ENCODE measurements around the gene ACADVL. TPM values are rescaled to one million over a fixed set of nuclear protein-coding genes. Genes with fewer than 3 reads are reported as not detected.
"Not testable (repeated sequence)": the region's sequence is repeated elsewhere in the genome, so short reads cannot be mapped to it uniquely, and the experiment has no call there.

The ACADVL gene
- total RNA-seq, 3 donors from 2014 or later, result 161 to 222 (median 174) TPM

DNA sequence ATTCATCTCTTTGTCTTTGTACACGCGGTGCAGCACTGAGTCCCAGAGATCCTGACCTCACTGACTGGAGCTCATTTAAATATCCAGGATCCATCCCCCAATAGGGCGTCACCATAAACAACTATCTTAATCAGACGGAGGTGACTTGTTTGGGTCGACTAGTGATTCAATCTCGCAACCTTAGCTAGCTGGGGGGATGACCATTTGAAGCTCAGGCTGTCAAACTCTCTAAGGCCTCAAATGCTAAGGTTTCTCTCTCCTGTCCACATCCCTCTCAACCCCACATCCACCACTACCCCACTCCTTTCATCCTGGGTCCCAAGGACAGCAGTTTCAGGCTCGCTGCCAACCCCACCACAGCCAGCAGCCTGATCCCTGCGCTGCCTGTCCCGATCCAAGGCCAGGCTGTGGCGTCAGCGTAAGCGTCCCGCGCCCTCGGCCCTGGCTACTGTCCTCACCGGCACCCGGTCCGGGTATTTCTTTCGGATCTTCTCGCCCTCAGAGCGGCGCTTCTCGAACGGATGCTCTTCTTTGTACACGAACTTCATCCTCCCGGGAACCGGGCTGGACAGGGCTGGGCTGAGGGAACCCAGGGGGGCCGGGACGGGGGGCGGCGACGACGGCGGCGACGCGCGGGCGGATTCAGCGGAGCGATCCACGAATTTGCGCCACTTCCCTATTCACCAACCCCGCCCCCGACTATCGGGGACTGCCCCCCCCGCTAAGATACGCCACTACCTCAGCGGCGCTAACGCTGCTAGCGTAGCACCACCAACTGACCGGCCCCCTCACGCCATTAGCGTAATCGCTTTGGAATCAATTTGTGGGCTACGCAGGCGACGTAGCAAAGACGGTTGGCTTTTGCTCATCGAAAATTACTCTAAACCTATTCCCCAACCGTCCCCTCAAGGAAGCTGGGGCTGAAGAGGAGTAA is 22.3 kb downstream of the ACADVL start, which contains the start of gene GABARAP:
GABARAP (minus strand) TSS at position 667 of the 934 bp plus-strand sequence; CDS start at position 548, 119 bp downstream.
- Mint-ChIP-seq H3K27me3 (ENCODE audit: low read depth) (no peaks in the 10 kb centered on the region), H3K4me1 (ENCODE audit: low read depth) (peaks cover 40% of the 10 kb centered on the region)

DNA sequence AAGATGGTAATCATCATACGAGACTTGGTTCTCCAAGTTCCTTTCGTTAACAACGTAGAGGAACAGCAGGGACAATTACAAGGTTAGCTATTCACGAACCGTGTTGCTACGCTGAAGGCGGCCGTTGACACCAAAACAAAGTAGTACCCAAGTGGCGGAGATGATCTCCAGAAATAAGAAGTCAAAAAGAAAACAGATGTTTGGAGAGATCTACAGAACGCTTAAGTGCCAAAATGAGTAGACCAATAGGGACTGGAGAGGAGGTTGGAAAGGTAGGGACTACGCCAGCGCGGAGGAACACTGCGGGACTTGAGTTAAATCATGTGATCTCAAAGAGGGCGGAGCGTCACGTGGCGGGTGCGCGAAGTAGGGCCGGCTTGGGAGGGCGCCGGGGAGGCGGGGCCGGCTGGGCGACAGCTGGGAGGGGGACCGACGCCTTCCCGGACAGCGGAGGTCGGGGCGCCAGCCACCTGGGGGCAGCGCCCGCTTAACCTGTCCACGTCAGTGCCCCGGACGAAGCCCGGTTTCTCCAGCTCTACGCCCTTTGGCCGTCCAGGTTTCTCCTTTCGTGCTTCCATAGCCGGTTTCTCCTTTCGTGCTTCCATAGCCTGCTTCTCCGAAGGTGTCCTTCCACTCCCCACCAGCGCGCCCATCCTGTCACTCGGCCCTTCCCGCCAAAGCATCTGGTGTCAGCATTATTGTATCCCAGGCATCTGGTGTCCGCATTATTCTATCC is 23.1 kb downstream of the ACADVL start:
- H3K9me3 Mint-ChIP-seq, result no peaks in the 10 kb centered on the region

More for the DNA sequence above, 22.3 kb downstream of the ACADVL start, which contains the start of gene GABARAP:
- peak; percentile 93 for DNase-seq
- Mint-ChIP-seq H3K9me3 (no peaks in the 10 kb centered on the region), H3K4me3 (peak within 1 kb of the TSS; percentile 98), H3K36me3 (ENCODE audit: insufficient read depth) (peaks cover 24% of the 10 kb centered on the region)
- ATAC-seq, result peak; percentile 31 to 37

DNA sequence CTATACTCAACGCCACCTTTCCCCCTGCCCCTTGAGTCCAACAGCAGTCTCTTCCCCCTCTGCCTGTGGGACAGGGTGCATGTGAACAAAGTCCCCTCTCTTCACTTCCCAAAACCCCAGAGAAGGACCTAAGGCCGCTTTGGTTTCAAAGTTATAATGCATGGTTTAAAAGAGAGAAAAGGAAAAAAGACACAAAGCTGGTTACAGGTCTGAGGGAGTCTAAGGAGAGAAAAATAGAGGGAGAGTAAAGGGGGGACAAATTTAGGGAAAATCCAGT is 23.7 kb downstream of the ACADVL start:
- H3K9me3 Mint-ChIP-seq, result no peaks in the 10 kb centered on the region
- H3K36me3 Mint-ChIP-seq (ENCODE audit: insufficient read depth), result peaks cover 23% of the 10 kb centered on the region
- H3K4me1 Mint-ChIP-seq (ENCODE audit: low read depth), result peaks cover 38% of the 10 kb centered on the region
- ATAC-seq (no peak), DNase-seq (no peak)
- peak overlapping the region; percentile 98 for H3K4me3 Mint-ChIP-seq
- no peaks in the 10 kb centered on the region for H3K27me3 Mint-ChIP-seq (ENCODE audit: low read depth)

More for the DNA sequence above, 23.1 kb downstream of the ACADVL start:
- Mint-ChIP-seq H3K4me1 (ENCODE audit: low read depth) (peaks cover 38% of the 10 kb centered on the region), H3K4me3 (peak overlapping the region; percentile 98), H3K27me3 (ENCODE audit: low read depth) (no peaks in the 10 kb centered on the region), H3K36me3 (ENCODE audit: insufficient read depth) (peaks cover 23% of the 10 kb centered on the region)
- ATAC-seq (peak; percentile 36 to 38), DNase-seq (peak; percentile 90)

DNA sequence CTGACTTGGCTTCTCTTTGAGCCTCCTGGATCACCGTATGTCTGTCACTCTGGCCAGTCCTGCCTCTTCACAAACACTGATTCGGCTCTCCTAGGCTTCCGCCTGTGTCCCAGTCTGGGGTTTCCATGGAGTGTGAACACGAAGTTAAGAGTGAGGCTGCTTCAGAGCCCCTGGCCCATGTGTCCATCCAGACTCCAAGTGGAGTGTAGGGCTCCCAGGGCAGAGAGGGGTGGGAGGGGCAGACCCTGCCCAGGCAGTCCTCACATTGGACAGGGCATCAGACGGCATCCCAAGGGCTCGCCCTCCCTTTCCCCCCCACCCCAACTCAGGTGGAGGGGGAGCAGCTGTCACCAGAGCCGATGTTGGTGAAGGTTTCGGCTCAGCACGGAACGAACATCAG is 24.1 kb downstream of the ACADVL start:
- not testable (repeated sequence) for H3K27me3 Mint-ChIP-seq (ENCODE audit: low read depth); ATAC-seq; DNase-seq; H3K4me3 Mint-ChIP-seq; H3K9me3 Mint-ChIP-seq
- H3K36me3 Mint-ChIP-seq (ENCODE audit: insufficient read depth), result peaks cover 23% of the 10 kb centered on the region
- H3K4me1 Mint-ChIP-seq (ENCODE audit: low read depth), result peaks cover 42% of the 10 kb centered on the region

DNA sequence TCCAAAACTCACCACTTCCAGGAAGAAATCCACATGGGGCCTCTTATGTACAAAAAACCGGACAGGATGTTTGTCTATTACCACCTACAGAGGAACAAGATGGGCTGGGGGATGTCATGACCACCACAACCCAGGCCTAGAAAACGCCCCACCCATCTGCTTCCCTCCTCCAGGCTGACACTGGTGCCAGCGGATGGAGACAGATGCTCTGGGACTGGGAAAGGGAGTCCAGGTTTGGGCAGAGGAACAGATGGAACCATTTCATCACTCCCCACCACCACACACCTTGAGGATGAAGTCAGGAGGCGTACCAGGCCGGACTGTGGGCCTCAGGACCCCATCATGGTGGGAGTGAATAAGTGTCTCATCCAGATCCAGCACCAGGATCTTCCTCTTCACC is 27.0 kb downstream of the ACADVL start:
- ATAC-seq, result no peak
- H3K4me1 Mint-ChIP-seq (ENCODE audit: low read depth), result peaks cover 37% of the 10 kb centered on the region

DNA sequence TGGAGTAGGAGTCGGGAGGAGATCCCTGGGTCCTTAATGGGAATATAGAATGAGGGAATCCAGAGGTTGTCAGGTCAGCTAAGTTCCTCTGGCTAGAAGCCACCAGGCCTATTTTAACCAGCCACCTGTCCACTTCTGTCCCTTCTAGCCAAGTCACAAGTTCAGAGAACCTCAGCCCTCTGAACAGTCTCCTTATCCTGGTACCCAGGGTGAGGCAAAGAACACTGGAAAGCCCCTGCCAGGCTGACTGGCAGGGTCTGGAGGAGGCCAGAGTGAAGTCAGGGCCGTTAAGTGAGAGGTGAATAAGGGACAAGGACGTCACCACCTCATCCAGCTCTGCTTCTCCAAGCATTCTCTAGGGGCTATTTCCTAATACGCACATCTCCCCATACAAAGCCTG is 29.1 kb downstream of the ACADVL start:
- H3K27me3 Mint-ChIP-seq (ENCODE audit: low read depth), result no peaks in the 10 kb centered on the region
- peaks cover 21% of the 10 kb centered on the region for H3K36me3 Mint-ChIP-seq (ENCODE audit: insufficient read depth)
- DNase-seq (no peak), ATAC-seq (no peak)
- H3K4me3 Mint-ChIP-seq, result peak overlapping the region; percentile 97
- H3K9me3 Mint-ChIP-seq, result no peaks in the 10 kb centered on the region
- H3K4me1 Mint-ChIP-seq (ENCODE audit: low read depth), result peaks cover 34% of the 10 kb centered on the region

More for the DNA sequence above, 27.0 kb downstream of the ACADVL start:
- H3K9me3 Mint-ChIP-seq, result no peaks in the 10 kb centered on the region
- H3K27me3 Mint-ChIP-seq (ENCODE audit: low read depth), result no peaks in the 10 kb centered on the region
- DNase-seq, result no peak
- H3K36me3 Mint-ChIP-seq (ENCODE audit: insufficient read depth), result peaks cover 18% of the 10 kb centered on the region
- no peak overlapping the region for H3K4me3 Mint-ChIP-seq

DNA sequence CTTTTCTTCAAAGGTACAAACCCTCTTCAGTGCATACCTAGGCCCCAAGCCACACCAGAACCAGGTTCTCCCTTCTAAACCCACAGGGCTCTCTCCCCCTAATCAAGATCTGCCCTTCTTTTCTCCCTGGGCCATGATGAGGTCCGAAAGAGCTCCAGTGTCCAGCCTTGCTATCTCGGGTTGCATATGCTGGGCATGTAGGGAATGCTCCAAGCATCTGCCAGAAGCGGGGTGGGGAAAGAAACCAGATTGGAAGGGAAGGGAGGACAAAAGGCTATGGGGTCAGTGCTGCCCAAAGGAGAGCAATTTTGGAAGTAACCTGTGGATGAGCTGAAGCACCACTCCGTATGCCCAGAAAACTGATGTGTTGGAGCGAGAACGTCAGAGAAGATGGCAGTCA is 29.5 kb downstream of the ACADVL start:
- Mint-ChIP-seq H3K4me1 (ENCODE audit: low read depth) (peaks cover 36% of the 10 kb centered on the region), H3K4me3 (peak overlapping the region; percentile 97), H3K36me3 (ENCODE audit: insufficient read depth) (peaks cover 21% of the 10 kb centered on the region), H3K27me3 (ENCODE audit: low read depth) (no peaks in the 10 kb centered on the region), H3K9me3 (no peaks in the 10 kb centered on the region)
- DNase-seq (no peak), ATAC-seq (no peak)

DNA sequence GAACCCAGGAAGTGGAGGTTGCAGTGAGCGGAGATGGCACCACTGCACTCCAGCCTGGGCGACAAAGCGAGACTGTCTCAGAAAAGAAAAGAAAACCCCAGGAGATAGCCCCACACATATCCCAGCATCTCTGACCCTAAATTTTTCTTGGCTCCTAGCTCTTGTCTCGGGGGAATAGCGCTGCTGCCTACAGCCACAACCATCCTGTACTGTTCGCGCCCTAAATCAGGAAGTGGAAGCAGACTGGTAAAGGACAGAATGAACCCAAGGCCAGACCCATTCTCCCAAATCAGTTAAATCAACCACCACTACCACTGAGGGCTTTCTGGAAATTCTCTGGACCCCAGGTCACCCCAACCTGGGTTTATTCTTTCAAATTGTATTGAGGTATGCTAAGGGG is 30.1 kb downstream of the ACADVL start:
- peak overlapping the region; percentile 97 for H3K4me3 Mint-ChIP-seq
- peaks cover 38% of the 10 kb centered on the region for H3K4me1 Mint-ChIP-seq (ENCODE audit: low read depth)
- DNase-seq, result no peak
- no peaks in the 10 kb centered on the region for H3K27me3 Mint-ChIP-seq (ENCODE audit: low read depth)
- no peak for ATAC-seq
- H3K36me3 Mint-ChIP-seq (ENCODE audit: insufficient read depth), result peaks cover 21% of the 10 kb centered on the region
- H3K9me3 Mint-ChIP-seq, result no peaks in the 10 kb centered on the region

DNA sequence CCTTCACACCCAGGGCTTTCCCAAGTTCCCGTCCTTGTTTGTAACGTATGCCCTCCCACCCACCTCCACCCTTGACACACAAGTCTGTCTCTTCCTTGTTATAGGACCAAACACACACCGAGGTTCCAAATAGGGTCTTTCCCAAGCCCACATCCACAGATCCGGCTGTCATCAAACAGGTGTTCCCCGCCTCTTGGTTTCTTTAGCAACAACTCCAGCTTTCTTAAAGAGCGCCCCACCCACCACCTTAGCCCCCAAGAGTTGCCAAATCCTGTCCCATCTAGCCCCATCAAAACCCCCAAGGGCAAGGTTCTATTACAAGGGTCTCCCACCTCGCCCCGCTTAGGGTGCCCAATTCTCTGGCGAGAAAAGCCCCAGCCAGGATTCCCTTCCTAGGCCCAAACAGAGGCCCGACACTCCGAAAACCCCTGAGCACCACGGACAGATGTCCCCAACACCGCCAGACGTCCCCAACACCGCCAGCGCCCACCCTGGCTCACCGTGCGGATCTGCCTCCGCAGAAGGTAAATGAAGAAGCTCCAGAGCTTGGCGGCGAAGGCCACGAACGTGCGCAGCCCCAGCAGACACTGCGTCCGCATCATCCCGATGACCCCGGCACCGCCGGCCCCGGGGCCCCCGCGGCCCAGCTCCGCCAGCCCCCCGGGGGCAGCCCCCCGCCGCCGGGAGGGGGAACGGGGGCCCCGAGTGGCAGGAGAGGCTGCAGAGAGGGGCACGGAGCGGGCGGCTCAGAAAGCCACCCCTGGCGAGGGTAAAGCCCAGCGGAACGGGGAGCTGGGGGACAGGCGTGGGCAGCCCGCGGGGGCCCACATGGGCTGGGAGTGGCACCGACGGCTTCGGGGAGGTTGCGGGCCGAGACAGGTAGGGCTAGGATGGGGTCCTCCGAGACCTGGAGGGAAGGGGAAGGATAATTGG is 31.2 kb downstream of the ACADVL start:
- ATAC-seq (peak; percentile 12 to 25), DNase-seq (no peak)
- peaks cover 38% of the 10 kb centered on the region for H3K4me1 Mint-ChIP-seq (ENCODE audit: low read depth)
- H3K27me3 Mint-ChIP-seq (ENCODE audit: low read depth), result no peaks in the 10 kb centered on the region
- H3K4me3 Mint-ChIP-seq, result peak overlapping the region; percentile 97
- H3K36me3 Mint-ChIP-seq (ENCODE audit: insufficient read depth), result peaks cover 20% of the 10 kb centered on the region
- H3K9me3 Mint-ChIP-seq, result no peaks in the 10 kb centered on the region

DNA sequence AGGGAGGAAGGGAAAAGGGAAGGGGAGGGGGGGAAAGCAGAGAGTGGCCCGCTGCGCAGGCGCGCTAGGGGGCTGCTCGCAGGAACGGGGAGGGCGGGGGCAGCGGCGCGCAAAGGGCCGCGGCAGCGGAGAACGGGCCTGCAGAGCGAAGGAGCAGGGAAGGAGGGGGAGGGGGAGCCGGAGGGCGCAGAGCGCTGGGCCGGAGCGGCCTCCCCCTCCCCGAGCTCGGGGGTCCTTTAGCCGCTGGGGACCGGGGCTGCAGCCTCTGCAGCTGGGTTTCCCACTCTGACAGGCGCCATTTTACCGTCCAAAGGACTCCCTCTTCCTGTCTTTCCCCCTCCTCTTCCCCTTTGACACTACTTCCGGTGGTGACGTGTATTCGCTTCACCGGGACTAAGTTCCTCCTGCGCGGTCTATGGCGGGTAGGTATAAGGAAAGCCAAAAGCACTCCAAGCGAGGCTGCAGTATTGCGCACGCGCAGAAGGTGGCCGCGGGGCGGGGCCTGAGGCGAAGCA is 32.0 kb downstream of the ACADVL start, which contains the start of gene CTDNEP1:
CTDNEP1 (minus strand) TSS at position 74 of the 515 bp plus-strand sequence. CDS start 438 bp downstream, outside the sequence.
- Mint-ChIP-seq H3K4me1 (ENCODE audit: low read depth) (peaks cover 34% of the 10 kb centered on the region), H3K9me3 (no peaks in the 10 kb centered on the region), H3K4me3 (peak within 1 kb of the TSS; percentile 97), H3K36me3 (ENCODE audit: insufficient read depth) (peaks cover 18% of the 10 kb centered on the region), H3K27me3 (ENCODE audit: low read depth) (no peaks in the 10 kb centered on the region)
- peak; percentile 99 for DNase-seq
- ATAC-seq, result peak; percentile 94

DNA sequence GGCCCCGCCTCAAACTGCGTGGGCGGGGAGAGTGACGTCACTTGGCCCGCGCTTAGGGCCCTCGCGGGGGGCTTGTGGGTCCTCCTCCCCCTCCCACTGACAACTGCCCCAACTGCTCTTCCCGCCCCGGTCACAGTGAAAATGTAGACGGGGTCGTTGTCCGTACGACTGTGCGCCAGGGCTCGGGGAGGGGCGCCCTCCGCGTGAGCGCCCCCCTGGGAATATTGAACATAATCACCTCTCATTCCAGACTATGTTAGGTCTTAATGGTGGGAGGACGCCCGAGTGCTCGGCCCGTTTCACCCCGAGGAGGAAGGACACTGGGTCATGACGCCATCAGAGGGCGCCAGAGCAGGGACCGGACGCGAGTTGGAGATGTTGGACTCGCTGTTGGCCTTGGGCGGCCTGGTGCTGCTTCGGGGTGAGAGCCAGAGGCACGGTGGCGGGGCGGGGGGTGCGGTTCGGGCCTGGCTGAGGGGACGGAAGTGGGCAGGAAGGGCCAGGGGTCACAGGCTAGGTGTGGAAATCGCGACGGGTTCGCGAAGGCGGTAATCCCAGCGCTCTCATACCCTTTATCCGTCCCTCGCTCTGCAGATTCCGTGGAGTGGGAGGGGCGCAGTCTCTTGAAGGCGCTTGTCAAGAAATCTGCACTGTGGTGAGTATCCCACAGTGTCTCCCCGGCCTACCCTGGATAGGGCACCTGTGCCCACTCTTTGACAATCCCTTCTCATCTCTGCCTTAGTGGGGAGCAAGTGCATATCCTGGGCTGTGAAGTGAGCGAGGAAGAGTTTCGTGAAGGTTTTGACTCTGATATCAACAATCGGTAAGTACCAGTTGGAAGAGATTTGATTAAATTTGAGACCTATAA is 32.7 kb downstream of the ACADVL start, which contains the start of gene ELP5:
ELP5 (plus strand) TSS at position 40 of the 868 bp plus-strand sequence; CDS start at position 376, 336 bp downstream.
- Mint-ChIP-seq H3K36me3 (ENCODE audit: insufficient read depth) (peaks cover 20% of the 10 kb centered on the region), H3K4me1 (ENCODE audit: low read depth) (peaks cover 34% of the 10 kb centered on the region), H3K9me3 (no peaks in the 10 kb centered on the region), H3K4me3 (peak within 1 kb of the TSS; percentile 97), H3K27me3 (ENCODE audit: low read depth) (no peaks in the 10 kb centered on the region)
- DNase-seq (peak; percentile 76), ATAC-seq (peak; percentile 57 to 63)

DNA sequence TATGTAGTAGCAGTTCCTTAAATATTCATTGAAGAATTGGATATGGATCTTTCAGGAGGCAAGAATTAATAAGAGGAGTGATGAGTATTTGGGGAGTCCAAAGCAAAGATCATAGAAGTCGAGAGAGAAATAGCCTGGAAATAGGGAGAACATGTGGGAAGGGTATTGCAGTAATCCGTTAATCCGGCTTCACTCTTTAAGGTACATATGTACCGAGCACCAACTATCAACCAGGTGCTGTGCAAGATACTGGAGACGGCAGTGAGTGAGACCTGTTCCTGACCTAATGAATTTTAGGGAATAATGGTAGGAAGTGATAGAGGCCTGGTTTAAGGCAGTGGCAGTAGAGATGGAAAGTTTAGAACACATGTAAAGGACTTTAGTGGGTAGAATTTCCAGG is 33.3 kb downstream of the ACADVL start:
- H3K27me3 Mint-ChIP-seq (ENCODE audit: low read depth), result no peaks in the 10 kb centered on the region
- DNase-seq (no peak), ATAC-seq (no peak)
- no peaks in the 10 kb centered on the region for H3K9me3 Mint-ChIP-seq
- peaks cover 20% of the 10 kb centered on the region for H3K36me3 Mint-ChIP-seq (ENCODE audit: insufficient read depth)
- peaks cover 34% of the 10 kb centered on the region for H3K4me1 Mint-ChIP-seq (ENCODE audit: low read depth)
- peak overlapping the region; percentile 97 for H3K4me3 Mint-ChIP-seq

DNA sequence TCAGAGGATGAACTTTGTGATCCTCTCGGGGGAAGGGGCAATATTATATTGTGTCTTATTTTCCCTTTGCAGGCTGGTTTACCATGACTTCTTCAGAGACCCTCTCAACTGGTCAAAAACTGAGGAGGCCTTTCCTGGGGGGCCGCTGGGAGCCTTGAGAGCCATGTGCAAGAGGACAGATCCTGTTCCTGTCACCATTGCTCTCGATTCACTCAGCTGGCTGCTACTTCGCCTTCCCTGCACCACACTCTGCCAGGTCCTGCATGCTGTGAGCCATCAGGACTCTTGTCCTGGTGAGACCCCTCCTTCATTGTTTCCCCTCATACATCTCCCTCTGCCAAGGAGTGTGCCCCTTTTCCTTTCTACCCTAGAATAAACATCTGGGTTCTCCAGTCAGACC is 34.8 kb downstream of the ACADVL start:
- ATAC-seq, result no peak
- no peak for DNase-seq
- H3K27me3 Mint-ChIP-seq (ENCODE audit: low read depth), result no peaks in the 10 kb centered on the region
- H3K4me1 Mint-ChIP-seq (ENCODE audit: low read depth), result peaks cover 26% of the 10 kb centered on the region
- no peak overlapping the region for H3K4me3 Mint-ChIP-seq
- H3K9me3 Mint-ChIP-seq, result no peaks in the 10 kb centered on the region
- peaks cover 20% of the 10 kb centered on the region for H3K36me3 Mint-ChIP-seq (ENCODE audit: insufficient read depth)

Measured in activated T-cell treated with anti-CD3 and anti-CD28 coated beads, Interleukin-2, amount 50 U/mL, for 4 hours (primary cell).